ENCODE measurements around the gene ZNF804B. TPM values are rescaled to one million over a fixed set of nuclear protein-coding genes. Genes with fewer than 3 reads are reported as not detected.

Gene ZNF804B
- total RNA-seq, 1 donor from 2014 or later = not detected

- Mint-ChIP-seq H3K27me3 (ENCODE audit: unreplicated experiment) (no peaks in the 10 kb centered on the region), H3K4me3 (ENCODE audit: unreplicated experiment) (no peak overlapping the region), H3K36me3 (ENCODE audit: unreplicated experiment) (no peaks in the 10 kb centered on the region), H3K9me3 (ENCODE audit: unreplicated experiment) (no peaks in the 10 kb centered on the region), H3K4me1 (ENCODE audit: unreplicated experiment) (no peaks in the 10 kb centered on the region), H3K27ac (ENCODE audit: unreplicated experiment) (no peak overlapping the region)
- TF ChIP-seq CTCF (IDR thresholded peaks at IDR 0.05) = no peak
- DNase-seq (ENCODE audit: extremely low spot score, unreplicated experiment) = no peak
Observed at GRCh38 chr7:89072081-89072480, 312.6 kb downstream of the ZNF804B start.

GRCh38 chr7:89073776-89074175 is 314.3 kb downstream of the ZNF804B start:
- no peaks in the 10 kb centered on the region for H3K36me3 Mint-ChIP-seq (ENCODE audit: unreplicated experiment)

GRCh38 chr7:89077992-89078391 is 318.5 kb downstream of the ZNF804B start:
- no peaks in the 10 kb centered on the region for H3K4me1 Mint-ChIP-seq (ENCODE audit: unreplicated experiment)
- no peak overlapping the region for H3K4me3 Mint-ChIP-seq (ENCODE audit: unreplicated experiment)
- no peak for TF ChIP-seq CTCF (IDR thresholded peaks at IDR 0.05)
- peaks cover 2% of the 10 kb centered on the region for H3K27me3 Mint-ChIP-seq (ENCODE audit: unreplicated experiment)
- H3K27ac Mint-ChIP-seq (ENCODE audit: unreplicated experiment) = no peak overlapping the region
- no peaks in the 10 kb centered on the region for H3K36me3 Mint-ChIP-seq (ENCODE audit: unreplicated experiment)
- H3K9me3 Mint-ChIP-seq (ENCODE audit: unreplicated experiment) = no peaks in the 10 kb centered on the region
- DNase-seq (ENCODE audit: extremely low spot score, unreplicated experiment) = no peak

More at GRCh38 chr7:89073776-89074175, 314.3 kb downstream of the ZNF804B start:
- Mint-ChIP-seq H3K27ac (ENCODE audit: unreplicated experiment) (no peak overlapping the region), H3K9me3 (ENCODE audit: unreplicated experiment) (no peaks in the 10 kb centered on the region), H3K27me3 (ENCODE audit: unreplicated experiment) (no peaks in the 10 kb centered on the region), H3K4me3 (ENCODE audit: unreplicated experiment) (no peak overlapping the region), H3K4me1 (ENCODE audit: unreplicated experiment) (no peaks in the 10 kb centered on the region)
- no peak for DNase-seq (ENCODE audit: extremely low spot score, unreplicated experiment)
- no peak for TF ChIP-seq CTCF (IDR thresholded peaks at IDR 0.05)

- Mint-ChIP-seq H3K4me1 (ENCODE audit: unreplicated experiment) (no peaks in the 10 kb centered on the region), H3K9me3 (ENCODE audit: unreplicated experiment) (no peaks in the 10 kb centered on the region), H3K27ac (ENCODE audit: unreplicated experiment) (no peak overlapping the region), H3K36me3 (ENCODE audit: unreplicated experiment) (no peaks in the 10 kb centered on the region), H3K27me3 (ENCODE audit: unreplicated experiment) (peaks cover 2% of the 10 kb centered on the region), H3K4me3 (ENCODE audit: unreplicated experiment) (no peak overlapping the region)
- no peak for DNase-seq (ENCODE audit: extremely low spot score, unreplicated experiment)
- no peak for TF ChIP-seq CTCF (IDR thresholded peaks at IDR 0.05)
Observed at GRCh38 chr7:89085580-89085979, 326.1 kb downstream of the ZNF804B start.

- no peaks in the 10 kb centered on the region for H3K36me3 Mint-ChIP-seq (ENCODE audit: unreplicated experiment)
- H3K4me1 Mint-ChIP-seq (ENCODE audit: unreplicated experiment) = no peaks in the 10 kb centered on the region
- no peak overlapping the region for H3K4me3 Mint-ChIP-seq (ENCODE audit: unreplicated experiment)
- H3K27ac Mint-ChIP-seq (ENCODE audit: unreplicated experiment) = no peak overlapping the region
- H3K9me3 Mint-ChIP-seq (ENCODE audit: unreplicated experiment) = peaks cover 4% of the 10 kb centered on the region
- H3K27me3 Mint-ChIP-seq (ENCODE audit: unreplicated experiment) = no peaks in the 10 kb centered on the region
- no peak for TF ChIP-seq CTCF (IDR thresholded peaks at IDR 0.05)
- DNase-seq (ENCODE audit: extremely low spot score, unreplicated experiment) = no peak
Observed at GRCh38 chr7:89091550-89091949, 332.1 kb downstream of the ZNF804B start.
